HG02840 (cell line): ENCODE results near the gene LDLRAP1.
"Not testable (repeated sequence)": the region's sequence is repeated elsewhere in the genome, so short reads cannot be mapped to it uniquely, and the experiment has no call there.

ENCODE experiments used
- ATAC-seq: cut with Tn5 transposase; IDR thresholded peaks from one replicate; pipeline ENCODE4 v1.9.1; 2021; ENCODE audit warnings: mild to moderate bottlenecking, moderate library complexity, moderate number of reproducible peaks; ENCODE audit not compliant: unreplicated experiment, low FRiP score

Gene LDLRAP1

DNA sequence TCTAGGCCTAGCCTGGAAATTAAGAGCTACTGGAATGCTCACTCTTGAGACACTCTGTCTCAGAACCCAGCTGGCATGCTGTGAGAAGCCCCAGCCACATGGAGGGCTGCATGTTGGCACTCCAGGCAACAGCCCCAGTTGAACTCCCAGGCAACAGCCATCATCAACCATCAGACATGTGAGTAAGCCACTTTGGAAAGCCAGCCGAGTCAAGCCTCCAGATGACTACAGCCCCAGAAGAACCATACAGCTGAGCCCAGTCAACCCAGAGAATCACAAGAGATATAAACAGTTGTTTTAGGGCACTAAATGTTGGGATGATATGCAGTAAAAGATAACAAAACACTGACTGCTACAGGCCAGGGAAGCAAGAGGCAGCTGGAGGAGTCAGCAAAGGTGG lies 55.5 kb downstream of the LDLRAP1 start:
- ATAC-seq, result no peak

DNA sequence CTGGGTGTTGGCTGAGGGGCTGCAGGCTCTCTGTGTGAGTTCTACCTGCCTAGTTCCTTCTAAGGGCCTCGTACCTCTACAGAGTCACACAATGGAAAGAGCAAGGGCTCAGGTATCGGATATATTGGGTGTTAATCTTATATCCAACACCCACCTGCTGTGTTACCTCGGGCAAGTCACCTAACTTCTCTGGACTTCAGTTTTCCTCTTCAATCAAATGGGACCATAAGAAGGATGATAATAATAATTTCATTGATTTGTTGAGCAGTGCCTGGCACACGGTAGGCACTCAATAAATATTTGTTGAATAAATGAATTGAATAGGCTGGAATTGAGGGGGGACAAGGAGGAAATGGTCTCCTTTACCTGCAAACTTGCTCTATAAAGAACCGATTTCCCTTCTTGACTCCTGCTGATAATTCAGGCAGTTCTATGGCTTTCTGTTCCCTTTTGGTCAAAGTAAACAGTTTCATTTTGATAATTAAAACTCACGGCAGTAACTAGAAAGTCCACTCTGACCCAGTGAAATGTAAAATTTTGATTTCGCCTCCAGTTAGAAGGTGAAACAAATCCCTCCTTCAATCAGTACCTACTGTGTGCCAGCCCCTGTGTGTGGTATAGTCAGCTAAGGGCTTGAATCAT lies 56.7 kb downstream of the LDLRAP1 start:
- no peak for ATAC-seq

- not testable (repeated sequence) for ATAC-seq
These were observed 57.7 kb downstream of the LDLRAP1 start for GRCh38 chr1:25600971-25601699.

- not testable (repeated sequence) for ATAC-seq
These were observed 60.6 kb downstream of the LDLRAP1 start for GRCh38 chr1:25603779-25604538.

DNA sequence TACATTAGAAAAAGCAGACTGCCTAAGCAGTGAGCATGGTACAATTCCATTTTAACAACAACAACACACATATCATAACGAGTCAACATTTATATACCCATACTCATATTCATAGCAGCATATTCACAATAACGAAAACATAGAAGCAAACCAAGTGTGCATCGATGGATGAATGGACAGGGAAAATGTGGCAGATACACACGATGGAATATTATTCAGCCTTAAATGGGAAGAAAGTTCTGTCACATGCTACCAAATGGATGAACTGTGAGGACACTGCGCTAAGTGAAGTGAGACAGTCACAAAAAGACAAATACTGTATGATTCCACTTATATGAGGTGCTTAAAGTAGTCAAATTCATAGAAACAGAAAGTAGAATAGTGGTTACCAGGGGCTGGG lies 63.7 kb downstream of the LDLRAP1 start:
- ATAC-seq, result no peak

- no peak for ATAC-seq
These were observed 65.2 kb downstream of the LDLRAP1 start for GRCh38 chr1:25608488-25609178.

DNA sequence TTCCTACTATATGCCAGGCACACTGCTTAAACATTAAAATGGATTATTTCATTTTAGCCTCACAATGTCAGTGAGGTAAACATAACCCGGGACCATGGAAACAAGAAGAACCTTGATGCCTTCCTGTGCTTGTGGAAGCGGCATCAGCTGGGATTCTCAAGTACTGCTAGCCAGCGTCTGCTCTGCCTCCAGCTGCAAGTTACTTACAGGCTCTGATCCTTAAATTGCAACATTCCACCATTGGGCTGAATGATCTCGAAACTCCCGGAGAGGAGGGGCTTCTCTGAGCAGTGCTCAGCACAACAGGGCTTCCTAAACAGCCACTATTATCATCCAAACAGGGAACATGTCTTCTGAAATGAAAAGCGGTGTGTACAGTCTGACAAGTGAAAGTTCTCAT lies 66.5 kb downstream of the LDLRAP1 start:
- ATAC-seq, result no peak

GRCh38 chr1:25610822-25611630 lies 67.6 kb downstream of the LDLRAP1 start:
- no peak for ATAC-seq

DNA sequence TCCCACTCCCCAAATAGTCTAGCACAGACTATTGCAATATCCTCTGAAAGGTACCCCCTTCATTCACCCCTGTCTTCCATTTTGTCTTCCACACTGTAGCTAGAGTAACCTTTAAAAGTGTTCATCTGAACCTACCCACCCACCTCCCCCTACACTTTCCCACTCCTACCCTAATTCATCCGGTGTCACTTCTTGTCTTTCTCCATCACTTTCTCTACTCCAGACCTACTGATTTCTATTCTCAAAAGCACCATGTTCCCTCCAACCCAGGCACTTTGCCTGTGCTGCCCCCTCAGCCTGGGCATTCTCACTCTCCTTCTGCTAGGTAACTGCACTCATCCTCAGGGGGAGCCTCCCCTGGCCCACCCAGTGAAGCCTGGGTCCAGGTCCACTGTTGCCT lies 68.4 kb downstream of the LDLRAP1 start:
- ATAC-seq, result no peak

DNA sequence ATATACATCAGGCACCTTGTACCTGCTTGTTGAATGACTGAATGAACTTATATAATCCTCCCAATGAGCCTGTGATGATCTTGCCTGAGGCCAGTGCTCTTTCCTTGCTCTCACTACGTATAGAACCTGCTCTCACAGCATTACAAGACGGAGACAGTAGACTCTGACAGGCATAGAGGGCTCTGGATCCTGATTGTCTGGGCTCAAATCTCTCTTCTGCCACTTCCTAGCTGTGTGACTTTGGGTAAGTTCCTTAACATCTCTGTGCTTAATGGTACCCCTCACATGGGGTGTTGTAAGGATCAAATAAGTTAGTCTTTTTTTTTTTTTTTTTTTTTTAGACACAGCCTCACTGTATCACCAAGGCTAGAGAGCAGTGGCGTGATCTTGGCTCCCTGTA lies 69.0 kb downstream of the LDLRAP1 start:
- ATAC-seq, result no peak

DNA sequence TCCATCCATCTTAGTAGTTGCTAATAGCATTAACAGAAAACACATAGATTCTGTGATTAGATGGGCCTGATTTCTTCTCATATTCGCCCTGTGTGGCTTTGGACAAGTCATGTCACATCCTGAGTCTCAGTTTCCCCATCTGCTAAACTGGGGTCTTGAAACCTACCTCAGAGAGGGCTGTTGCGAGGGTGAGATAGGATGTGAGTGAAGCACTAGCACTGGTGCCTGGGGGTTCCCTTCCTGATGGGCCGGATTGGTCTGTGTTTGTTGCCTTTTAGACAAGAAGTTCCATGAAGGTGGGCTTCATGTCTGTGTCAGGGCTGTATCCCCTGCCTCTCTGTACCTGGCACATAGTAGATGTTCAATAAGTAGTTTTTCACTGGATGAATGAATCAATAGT lies 69.7 kb downstream of the LDLRAP1 start:
- no peak for ATAC-seq

GRCh38 chr1:25614501-25615171 lies 71.2 kb downstream of the LDLRAP1 start:
- ATAC-seq, result no peak

DNA sequence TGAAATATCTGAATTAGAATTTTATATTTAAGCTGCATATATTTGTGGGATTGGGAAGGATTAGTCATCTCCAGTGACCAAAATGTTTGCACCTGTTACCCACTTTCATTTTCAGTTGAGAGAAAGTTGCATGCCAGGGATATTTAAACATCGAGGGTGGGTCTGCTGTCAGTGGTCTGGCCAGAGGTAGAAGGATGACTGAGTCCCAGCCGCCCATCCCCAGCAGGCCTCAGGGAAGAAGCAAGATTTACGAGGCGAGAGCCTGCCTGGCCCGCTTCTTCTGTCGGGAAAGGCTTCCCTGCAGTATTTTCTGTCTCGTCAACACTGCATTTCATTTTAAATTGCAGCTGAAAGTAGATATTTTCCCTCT lies 71.8 kb downstream of the LDLRAP1 start:
- ATAC-seq, result no peak

DNA sequence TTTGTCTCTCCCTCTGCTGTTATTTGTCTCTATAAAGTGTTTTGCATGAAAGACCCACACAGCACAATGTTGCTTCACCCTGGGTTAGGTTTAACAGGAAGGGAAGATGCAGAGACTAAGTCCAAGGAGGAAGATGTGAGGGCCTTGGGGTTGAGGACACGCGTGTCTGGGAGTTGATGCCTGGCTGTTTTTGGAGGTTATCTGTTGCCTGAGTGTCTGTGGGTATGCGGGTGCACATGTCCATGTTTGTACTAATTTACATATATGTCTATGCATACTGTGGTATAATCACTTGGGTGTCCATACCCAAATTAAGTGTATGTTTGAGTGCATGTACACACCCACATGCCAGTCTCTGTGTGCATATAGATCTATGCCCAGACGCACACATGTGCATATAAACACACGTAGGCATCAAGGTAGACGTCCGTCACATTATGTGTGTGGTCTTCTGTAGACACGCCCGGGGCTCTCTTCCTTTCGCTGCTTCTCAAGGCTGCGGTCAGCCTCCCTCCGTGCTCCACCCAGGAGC lies 72.2 kb downstream of the LDLRAP1 start:
- ATAC-seq, result no peak

GRCh38 chr1:25616095-25616986 lies 72.9 kb downstream of the LDLRAP1 start, which contains the start of gene MAN1C1:
Gene MAN1C1, plus strand, starts transcription at chr1:25616791. Its CDS starts 1,007 bp downstream, at chr1:25617798.
- ATAC-seq, result peak; percentile 64

GRCh38 chr1:25616987-25617624 lies 73.7 kb downstream of the LDLRAP1 start:
- ATAC-seq, result peak; percentile 2

GRCh38 chr1:25617625-25618432 lies 74.4 kb downstream of the LDLRAP1 start:
- ATAC-seq, result no peak
